Measurements from ENCODE around the gene SLC25A12.

Gene SLC25A12

GRCh38 chr2:171754254-171754939, 139.6 kb downstream of the SLC25A12 start:
- TF ChIP-seq CTCF (IDR thresholded peaks at IDR 0.05; ENCODE audit: low read depth, low read length, missing control alignments) = no peak
- no peak overlapping the region for H3K4me3 ChIP-seq (ENCODE audit: low read depth, low read length)
- DNase-seq (ENCODE audit: low read depth) = no peak
- in situ Hi-C loops (cut with HindIII; ENCODE audit: low sequenced_read_pairs) = no loop called here

GRCh38 chr2:171747371-171747770, 146.7 kb downstream of the SLC25A12 start:
- no peak for DNase-seq (ENCODE audit: low read depth)
- no peak overlapping the region for H3K4me3 ChIP-seq (ENCODE audit: low read depth, low read length)
- in situ Hi-C loops (cut with HindIII; ENCODE audit: low sequenced_read_pairs) = no loop called here
- no peak for TF ChIP-seq CTCF (IDR thresholded peaks at IDR 0.05; ENCODE audit: low read depth, low read length, missing control alignments)

GRCh38 chr2:171745806-171746205, 148.2 kb downstream of the SLC25A12 start:
- H3K4me3 ChIP-seq (ENCODE audit: low read depth, low read length) = no peak overlapping the region
- in situ Hi-C loops (cut with HindIII; ENCODE audit: low sequenced_read_pairs) = no loop called here
- no peak for DNase-seq (ENCODE audit: low read depth)
- no peak for TF ChIP-seq CTCF (IDR thresholded peaks at IDR 0.05; ENCODE audit: low read depth, low read length, missing control alignments)

GRCh38 chr2:171745141-171745540, 148.9 kb downstream of the SLC25A12 start:
- DNase-seq (ENCODE audit: low read depth) = no peak
- TF ChIP-seq CTCF (IDR thresholded peaks at IDR 0.05; ENCODE audit: low read depth, low read length, missing control alignments) = no peak
- in situ Hi-C loops (cut with HindIII; ENCODE audit: low sequenced_read_pairs) = no loop called here
- H3K4me3 ChIP-seq (ENCODE audit: low read depth, low read length) = no peak overlapping the region

- DNase-seq (ENCODE audit: low read depth) = no peak
- TF ChIP-seq CTCF (IDR thresholded peaks at IDR 0.05; ENCODE audit: low read depth, low read length, missing control alignments) = no peak
- in situ Hi-C loops (cut with HindIII; ENCODE audit: low sequenced_read_pairs) = no loop called here
- no peak overlapping the region for H3K4me3 ChIP-seq (ENCODE audit: low read depth, low read length)
Observed at GRCh38 chr2:171742760-171743159, 151.3 kb downstream of the SLC25A12 start.

- no peak for TF ChIP-seq CTCF (IDR thresholded peaks at IDR 0.05; ENCODE audit: low read depth, low read length, missing control alignments)
- DNase-seq (ENCODE audit: low read depth) = peak; percentile 72
- no peak overlapping the region for H3K4me3 ChIP-seq (ENCODE audit: low read depth, low read length)
- in situ Hi-C loops (cut with HindIII; ENCODE audit: low sequenced_read_pairs) = no loop called here
Observed at GRCh38 chr2:171741189-171741588, 152.9 kb downstream of the SLC25A12 start.
